GM19035 (cell line): ENCODE measurements around the gene TRIM56.
A peak's percentile ranks its signal among the peaks of the same experiment; 100 is the strongest.
"Not testable (repeated sequence)": the region's sequence is repeated elsewhere in the genome, so short reads cannot be mapped to it uniquely, and the experiment has no call there.

Experiments
- ATAC-seq: cut with Tn5 transposase; IDR thresholded peaks from one replicate; pipeline ENCODE4 v1.9.1; 2021; ENCODE audit not compliant: unreplicated experiment

The TRIM56 gene

DNA sequence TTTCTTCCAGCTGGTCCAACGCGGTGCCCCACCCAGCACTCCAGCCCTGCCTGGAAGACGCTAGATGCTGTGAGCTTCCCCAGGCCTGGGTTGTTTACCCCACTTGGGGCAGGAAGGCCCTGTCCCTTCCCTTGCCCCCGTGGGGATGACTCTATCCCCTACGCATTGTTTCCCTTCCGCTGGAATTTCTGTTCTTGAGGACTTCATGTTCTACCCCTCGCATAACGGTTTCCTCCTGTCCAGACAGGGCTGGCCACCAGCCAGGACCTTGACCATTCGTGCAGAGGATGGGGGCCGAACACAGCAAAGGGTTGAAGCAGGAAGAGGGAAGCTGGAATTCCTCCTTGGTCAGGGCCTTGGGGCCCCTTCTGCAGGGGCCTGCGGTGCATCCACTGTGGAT, 27.0 kb downstream of the TRIM56 start:
- no peak for ATAC-seq

DNA sequence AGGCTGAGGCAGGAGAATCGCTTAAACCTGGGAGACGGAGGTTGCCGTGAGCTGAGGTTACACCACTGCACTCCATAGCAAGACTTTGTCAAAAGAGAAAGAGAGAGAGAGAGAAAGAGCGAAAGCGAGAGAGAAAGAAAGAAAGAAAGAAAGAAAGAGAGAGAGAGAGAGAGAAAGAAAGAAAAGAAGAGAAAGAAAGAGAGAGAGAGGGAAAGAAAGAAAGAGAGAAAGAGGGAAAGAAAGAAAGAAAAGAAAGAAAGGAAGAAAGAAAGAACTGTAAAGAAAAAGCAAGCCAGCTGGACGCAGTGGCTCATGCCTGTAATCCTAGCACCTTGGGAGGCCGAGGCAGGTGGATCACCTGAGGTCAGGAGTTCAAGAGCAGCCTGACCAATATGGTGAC, 27.9 kb downstream of the TRIM56 start:
- not testable (repeated sequence) for ATAC-seq

DNA sequence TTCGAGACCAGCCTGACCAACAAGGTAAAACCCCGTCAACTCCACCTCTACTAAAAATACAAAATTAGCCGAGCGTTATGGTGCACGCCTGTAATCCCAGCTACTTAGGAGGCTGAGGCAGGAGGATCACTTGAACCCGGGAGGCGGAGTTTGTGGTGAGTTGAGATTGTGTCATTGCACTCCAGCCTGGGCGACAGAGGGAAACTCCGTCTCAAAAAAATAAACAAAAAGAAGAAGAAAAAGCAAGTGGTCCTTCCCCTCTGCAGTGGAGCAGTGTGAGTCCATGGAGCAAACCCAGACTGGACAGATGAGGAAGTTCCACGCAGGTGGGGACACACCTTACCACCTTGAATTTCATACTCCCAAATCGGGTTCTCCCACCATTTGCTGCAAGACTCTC, 28.6 kb downstream of the TRIM56 start:
- ATAC-seq = no peak

DNA sequence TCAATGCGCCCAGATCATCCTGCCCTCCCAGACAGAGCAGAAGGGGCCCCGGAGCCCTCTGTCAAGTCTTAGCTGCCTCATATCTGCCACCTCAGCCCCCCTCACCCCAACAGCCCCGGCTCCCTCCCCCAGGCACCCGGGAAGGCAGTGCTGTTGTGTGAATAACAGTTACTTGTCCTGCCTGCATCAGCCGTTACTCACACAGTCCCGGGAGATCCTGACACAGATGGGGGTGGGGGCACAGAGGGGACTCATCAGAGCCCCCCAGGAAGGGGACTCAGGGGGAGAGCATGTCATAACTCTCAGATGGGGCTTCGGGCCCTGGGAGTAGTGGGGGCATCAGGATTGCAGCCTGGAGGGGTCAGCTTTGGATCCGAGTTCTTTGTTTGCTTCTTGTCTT, 29.2 kb downstream of the TRIM56 start:
- ATAC-seq = no peak

DNA sequence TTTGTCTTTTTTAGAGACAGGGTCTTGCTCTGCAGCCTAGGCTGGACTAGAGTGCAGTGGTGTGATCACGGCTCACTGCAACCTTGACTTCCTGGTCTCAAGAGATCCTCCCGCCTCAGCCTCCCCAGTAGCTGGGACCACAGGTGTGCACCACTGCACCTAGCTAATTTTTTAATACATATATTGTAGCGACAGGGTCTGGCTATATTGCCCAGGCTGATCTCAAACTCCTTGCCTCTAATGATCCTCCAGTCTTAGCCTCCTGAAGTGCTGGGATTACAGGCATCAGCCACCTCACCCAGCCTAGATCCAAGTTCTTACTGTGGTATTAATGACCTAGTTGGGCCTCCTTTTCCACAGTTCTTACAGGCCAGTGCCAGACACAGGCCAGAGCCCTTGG, 29.9 kb downstream of the TRIM56 start:
- ATAC-seq = no peak

DNA sequence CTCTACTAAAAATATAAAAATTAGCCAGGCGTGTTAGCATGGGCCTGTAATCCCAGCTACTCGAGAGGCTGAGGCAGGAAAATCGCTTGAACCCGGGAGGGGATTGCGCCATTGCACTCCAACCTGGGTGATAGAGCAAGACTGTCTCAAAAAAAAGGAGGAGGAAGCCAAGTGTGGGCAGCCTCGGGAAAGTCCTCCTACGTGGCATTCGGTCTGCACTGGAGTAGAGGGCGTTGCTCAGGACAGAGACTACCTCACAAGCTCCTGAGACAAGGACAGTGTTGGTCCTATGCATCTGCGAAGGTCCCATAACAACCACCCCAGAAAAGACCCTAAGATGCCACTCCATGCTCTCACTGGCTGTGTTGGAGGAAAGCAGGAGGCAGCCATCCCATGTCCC, 31.6 kb downstream of the TRIM56 start:
- ATAC-seq = no peak

DNA sequence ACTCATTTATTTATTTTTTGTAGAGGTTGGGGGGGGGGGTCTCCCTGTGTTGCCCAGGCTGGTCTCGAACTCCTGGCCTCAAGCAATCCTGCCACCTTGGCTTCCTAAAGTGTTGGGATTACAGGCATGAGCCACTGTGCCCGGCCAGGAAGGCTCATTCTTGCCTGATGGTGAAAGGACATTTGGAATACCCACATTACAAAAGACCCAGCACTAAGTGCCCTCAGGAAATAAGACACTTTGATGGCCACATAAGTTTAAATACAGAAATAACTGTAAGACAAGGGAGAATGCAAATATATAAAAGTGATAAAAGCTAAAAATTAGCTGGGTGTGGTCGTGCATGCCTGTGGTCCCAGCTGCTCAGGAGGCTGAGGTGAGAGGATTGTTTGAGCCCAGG, 33.6 kb downstream of the TRIM56 start:
- ATAC-seq = no peak

DNA sequence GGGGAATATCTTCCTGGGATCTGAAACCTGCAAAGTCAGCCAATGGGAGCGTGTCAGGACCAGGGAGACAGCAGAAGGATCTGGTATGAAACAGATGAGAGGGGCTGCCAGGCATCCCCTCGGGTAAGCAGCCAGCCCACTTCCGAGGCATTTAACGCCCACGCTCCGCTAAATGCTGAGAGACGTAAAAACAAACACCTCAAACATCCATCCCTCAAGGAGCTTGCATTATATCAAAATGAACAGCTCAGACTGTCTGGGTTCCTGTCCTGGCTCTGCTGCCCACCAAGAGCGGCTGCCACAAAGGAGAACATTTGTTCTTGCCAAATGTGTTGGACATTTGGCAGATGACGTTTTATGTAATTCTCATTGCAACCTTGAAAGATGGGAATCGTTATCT, 34.6 kb downstream of the TRIM56 start:
- no peak for ATAC-seq

DNA sequence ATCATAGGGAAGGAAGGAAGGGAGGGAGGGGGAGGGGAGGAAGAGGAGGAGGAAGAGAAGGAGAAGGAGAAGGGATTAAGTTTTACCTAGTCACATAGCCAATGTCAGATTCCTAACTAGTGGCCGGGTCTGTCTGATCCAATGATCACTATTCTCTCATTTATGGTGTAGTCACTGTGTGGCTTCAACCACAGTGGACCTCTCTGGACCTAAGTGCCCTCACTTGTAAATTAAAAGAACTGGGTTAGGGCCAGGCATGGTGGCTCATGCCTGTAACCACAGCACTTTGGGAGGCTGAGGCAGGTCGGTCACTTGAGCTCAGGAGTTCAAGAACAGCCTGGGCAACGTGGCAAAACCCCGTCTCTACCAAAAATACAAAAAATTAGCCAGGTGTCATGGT, 35.0 kb downstream of the TRIM56 start:
- no peak for ATAC-seq

DNA sequence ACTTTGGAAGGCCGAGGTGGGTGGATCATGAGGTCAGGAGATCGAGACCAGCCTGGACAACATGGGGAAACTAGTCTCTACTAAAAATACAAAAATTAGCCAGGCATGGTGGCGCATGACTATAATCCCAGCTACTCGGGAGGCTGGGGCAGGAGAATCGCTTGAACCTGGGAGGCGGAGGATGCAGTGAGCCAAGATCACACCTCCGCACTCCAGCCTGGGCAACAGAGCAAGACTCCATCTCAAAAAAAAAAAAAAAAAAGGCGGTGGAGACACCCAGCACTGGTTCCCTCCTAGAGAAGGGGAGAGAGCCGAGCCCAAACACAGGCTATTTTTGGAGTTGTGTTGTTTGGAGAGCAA, 36.3 kb downstream of the TRIM56 start:
- ATAC-seq = not testable (repeated sequence)

DNA sequence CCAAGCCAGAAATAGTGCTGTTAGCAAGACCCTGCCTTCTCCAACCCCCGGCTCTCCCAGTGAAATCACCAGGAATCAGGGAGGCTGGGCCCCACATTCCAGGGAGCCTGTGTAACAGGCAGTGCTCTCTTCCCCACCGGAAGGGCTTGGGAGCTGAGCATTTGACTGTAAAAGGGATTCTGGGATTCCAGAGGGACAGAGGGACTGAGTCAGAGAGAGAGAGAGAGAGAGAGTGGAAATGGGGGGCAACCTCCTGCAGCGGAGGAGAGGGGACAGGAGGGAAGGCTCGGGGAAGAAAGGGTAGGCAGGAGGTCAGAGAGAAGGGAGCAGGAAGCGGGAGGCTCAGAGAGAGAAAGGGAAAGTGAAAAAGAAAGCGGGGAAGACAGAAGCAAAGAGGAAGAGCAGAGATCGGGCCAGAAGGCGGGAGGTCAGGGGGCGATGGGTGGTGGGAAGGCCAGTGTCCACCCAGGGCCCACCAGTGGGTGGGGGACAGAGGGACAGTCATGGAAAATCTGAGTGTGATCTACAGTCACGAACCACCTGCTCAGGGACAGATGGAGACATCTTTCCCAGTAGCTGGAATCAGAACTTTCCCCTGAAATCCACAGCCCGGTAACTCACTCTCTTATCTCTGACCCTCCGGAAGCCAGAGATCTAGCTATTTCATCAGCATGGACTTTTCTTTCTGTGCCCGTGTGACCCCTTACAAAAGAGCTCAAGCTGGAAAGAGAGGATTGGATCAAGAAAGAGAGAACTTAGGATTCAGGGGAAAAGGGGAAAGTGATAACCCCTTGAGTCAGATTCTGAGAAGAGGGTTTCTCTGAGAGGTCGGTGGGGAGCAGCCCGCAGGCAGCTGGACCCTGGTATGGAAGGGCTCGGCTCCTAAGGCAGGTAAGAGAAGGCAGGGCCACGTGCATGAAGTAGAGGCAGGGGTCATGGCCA, 37.0 kb downstream of the TRIM56 start:
- no peak for ATAC-seq

DNA sequence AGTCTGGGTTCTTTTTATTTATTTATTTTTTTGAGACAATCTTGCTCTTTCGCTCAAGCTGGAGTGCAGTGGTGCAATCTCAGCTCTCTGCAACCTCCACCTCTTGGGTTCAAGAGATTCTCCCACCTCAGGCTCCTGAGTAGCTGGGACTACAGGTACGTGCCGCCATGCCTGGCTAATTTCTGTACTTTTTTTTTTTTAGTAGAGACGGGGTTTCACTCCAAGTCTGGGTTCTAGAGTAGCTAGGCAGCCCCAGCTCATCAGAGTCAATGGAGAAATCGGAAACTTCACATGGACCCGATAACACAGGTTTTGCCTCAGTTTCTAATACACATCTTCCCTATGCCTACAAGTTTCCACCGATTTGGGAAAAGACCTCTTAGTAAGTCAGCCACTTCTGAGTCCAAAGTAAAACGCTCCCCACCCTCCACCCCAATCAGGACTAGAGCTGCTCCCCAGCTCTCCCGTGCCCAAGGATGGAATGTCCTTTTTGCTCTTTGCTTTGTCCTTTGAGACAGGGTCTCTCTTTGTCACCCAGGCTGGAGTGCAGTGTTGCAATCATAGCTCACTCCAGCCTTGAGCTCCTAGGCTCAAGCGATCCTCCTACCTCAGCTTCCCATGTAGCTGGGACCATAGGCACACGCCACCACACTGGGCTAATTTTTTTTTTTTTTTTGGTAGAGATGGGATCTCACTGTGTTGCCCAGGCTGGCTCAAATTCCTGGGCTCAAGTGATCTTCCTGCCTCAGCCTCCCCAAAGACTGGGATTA, 37.8 kb downstream of the TRIM56 start:
- no peak for ATAC-seq

DNA sequence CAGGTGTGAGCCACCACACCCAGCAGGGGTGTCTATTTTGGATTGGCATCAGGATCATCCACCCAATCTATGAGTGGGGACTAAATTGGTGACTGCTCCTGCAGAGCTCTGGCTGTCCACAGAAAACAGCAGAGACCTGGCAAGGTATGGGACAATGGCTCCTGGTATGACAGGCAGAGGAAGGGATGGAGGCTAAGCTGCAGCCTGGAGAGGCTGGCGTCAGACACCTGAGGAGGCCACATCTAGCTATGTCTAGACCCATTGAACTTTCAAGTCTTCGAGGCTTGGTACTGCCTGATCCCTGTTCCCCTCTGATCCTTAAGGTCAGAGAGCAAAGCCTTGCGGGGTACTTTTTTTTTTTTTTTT, 38.4 kb downstream of the TRIM56 start:
- no peak for ATAC-seq

DNA sequence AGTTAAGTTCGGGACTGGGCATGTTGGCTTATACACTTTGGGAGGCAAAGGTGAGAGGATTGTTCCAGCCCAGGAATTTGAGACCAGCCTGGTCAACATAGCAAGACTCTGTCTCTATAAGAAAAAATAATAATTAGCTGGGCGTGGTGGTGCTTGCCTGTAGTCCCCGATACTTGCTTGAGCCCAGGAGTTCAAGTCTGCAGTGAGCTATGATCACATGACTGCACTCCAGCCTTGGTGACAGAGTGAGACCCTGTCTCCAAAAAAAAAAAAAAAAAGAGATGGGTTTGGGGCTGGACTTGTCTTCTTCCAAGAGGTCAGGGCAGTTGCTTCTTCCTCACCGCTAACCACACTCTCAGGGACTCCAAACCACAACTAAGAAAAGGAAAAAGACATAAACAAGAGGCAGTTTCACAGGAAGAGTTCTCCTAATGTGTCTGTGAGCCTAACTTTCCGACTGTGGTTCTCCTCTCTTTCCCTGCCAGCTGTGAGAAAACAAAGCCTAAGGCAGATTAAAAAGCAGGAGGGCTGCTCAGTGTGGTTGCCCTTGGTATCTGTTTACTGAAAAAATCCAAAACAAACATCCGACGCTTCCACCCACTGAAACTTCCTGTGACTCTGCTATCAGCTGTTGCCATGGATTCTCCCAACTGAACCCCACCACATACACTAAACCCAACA, 39.2 kb downstream of the TRIM56 start:
- ATAC-seq = no peak

DNA sequence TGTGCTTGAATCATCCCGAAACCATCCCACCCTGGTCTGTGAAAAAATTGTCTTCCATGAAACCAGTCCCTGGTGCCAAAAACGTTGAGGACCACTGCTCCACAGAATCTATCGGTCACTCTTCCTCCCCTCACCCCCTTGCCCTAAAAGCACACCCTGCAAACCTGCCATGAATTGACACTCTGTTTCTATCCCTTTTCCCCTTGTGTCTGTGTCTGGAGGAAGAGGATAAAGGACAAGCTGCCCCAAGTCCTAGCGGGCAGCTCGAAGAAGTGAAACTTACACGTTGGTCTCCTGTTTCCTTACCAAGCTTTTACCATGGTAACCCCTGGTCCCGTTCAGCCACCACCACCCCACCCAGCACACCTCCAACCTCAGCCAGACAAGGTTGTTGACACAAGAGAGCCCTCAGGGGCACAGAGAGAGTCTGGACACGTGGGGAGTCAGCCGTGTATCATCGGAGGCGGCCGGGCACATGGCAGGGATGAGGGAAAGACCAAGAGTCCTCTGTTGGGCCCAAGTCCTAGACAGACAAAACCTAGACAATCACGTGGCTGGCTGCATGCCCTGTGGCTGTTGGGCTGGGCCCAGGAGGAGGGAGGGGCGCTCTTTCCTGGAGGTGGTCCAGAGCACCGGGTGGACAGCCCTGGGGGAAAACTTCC, 40.8 kb downstream of the TRIM56 start:
- ATAC-seq = no peak

DNA sequence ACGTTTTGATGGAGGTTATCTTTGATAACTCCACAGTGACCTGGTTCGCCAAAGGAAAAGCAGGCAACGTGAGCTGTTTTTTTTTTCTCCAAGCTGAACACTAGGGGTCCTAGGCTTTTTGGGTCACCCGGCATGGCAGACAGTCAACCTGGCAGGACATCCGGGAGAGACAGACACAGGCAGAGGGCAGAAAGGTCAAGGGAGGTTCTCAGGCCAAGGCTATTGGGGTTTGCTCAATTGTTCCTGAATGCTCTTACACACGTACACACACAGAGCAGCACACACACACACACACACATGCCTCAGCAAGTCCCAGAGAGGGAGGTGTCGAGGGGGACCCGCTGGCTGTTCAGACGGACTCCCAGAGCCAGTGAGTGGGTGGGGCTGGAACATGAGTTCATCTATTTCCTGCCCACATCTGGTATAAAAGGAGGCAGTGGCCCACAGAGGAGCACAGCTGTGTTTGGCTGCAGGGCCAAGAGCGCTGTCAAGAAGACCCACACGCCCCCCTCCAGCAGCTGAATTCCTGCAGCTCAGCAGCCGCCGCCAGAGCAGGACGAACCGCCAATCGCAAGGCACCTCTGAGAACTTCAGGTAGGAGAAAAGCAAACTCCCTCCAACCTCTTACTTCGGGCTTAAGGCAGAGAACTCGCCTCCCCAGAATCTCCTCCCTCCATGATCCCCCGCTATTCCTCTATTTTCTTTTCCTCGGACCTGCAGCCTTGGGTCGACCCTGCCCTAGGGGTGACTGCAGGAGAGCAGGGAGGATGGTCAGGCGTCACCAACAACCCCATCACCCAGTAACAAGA, 41.6 kb downstream of the TRIM56 start, which contains the start of gene SERPINE1:
TSS of gene SERPINE1 (plus strand) at position 454 of the 809 bp plus-strand sequence. CDS start 1,290 bp downstream, outside the sequence.
- peak; percentile 64 for ATAC-seq

DNA sequence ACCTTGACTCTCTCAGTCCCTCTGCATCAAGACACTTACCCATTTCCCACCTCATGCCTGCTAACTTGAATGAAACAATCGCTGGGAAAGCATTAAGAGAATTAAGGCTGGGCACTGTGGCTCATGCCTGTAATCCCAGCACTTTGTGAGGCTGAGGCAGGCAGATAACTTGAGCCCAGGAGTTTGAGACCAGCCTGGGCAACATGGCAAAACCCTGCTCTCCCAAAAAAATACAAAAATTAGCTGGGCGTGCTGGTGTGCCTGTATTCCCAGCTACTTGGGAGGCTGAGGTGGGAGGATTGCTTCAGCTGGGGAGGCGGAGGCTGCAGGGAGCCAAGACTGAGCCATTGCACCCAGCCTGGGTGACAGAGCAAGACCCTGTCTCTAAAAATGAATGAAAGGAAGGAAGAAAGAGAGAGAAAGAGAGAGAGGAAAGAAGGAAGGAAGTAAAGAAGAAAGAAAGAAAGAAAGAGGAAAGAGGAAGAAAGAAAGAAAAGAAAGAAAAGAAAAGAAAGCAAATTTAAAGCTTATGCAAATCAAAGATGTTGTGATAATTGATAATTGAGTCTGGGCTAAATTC, 42.3 kb downstream of the TRIM56 start:
- ATAC-seq = no peak

DNA sequence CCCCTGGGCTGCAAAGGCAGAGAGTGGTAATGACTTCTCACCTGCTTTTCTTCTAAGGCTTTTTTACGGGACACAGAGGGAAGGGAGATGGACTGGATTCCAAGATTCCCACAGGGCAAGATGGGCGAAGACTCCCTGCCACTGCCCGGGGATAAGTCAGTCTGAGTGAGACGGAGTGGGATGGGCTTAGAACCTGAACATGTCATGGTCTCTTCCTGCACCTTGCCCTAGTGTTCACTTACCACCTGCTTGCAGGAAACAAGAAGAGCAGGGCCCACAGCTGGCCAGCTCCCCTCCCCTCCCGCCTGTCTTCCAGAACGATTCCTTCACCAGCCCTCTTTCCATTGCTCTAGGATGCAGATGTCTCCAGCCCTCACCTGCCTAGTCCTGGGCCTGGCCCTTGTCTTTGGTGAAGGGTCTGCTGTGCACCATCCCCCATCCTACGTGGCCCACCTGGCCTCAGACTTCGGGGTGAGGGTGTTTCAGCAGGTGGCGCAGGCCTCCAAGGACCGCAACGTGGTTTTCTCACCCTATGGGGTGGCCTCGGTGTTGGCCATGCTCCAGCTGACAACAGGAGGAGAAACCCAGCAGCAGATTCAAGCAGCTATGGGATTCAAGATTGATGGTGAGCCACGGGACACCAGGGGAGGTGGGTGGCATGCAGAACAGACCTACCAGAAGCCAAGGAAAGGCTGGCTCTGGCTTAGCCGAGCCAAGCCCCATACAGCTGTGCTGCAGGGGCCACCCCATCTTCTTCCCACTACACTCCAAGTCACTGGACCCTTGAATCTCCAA, 43.0 kb downstream of the TRIM56 start:
- no peak for ATAC-seq

DNA sequence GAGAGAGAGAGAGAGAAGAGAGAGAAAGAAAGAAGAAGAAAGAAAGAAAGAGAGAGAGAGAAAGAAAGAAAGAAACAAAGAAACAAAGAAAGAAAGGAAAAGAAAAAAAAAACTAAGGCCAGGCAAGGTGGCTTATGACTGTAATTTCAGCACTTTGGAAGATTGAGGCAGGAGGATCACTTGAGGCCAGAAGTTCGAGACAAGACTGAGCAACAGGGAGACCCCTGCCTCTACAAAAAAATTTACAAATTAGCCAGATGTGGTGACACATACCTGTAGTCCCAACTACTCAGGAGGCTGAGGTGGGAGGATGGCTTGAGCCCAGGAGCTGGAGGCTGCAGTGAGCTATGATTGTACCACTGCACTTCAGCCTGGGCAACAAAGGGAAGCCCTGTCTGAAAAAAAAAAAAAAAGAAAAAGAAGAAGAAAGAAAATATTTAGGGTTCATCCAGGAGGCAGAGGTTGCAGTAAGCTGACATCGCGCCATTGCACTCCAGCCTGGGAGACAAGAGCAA, 44.4 kb downstream of the TRIM56 start:
- ATAC-seq = no peak
